Panc1 (cell line): ENCODE results near the gene C11orf52.

Experiments
- CTCF ChIP-seq: fragments of 450-650 bp; IDR thresholded peaks from 2 replicates; pipeline ENCODE4 v1.5.1; 2017; ENCODE audit warnings: mild to moderate bottlenecking
- POLR2AphosphoS5 ChIP-seq: IDR thresholded peaks from 2 replicates; pipeline ENCODE4 v1.6.1; 2012; ENCODE audit warnings: mild to moderate bottlenecking, low read depth, low read length, moderate library complexity
- REST ChIP-seq, 2 experiments: IDR thresholded peaks; 2 replicates each; pipeline ENCODE4 v1.6.1; 2011 to 2012; ENCODE audit warnings: low read depth in 2 of 2, control low read depth in 1 of 2, low read length in 1 of 2, mild to moderate bottlenecking in 1 of 2, moderate library complexity in 1 of 2; ENCODE audit not compliant: insufficient read depth in 1 of 2
- TCF7L2 ChIP-seq: IDR thresholded peaks from 2 replicates; pipeline ENCODE4 v1.6.1; 2011; ENCODE audit warnings: mild to moderate bottlenecking, low read depth, low read length, inconsistent platforms

GRCh38 chr11:111975076-111975806, 56.5 kb downstream of the C11orf52 start:
- TF ChIP-seq CTCF (peak; percentile 64), TCF7L2 (no peak), POLR2AphosphoS5 (no peak), REST (IDR thresholded peaks at IDR 0.05; ENCODE audit: insufficient read depth in 1 of 2, low read depth in 2 of 2, low read length in 1 of 2) (no peak)
